K562 (cell line): ENCODE results near the gene TMEM247. TPM values are rescaled to one million over a fixed set of nuclear protein-coding genes. Genes with fewer than 3 reads are reported as not detected.
A peak's percentile ranks its signal among the peaks of the same experiment; 100 is the strongest.

Source experiments
- BHLHE40 ChIP-seq: IDR thresholded peaks from 2 replicates; pipeline ENCODE4 v1.6.1; 2011; ENCODE audit warnings: low read length, improper control_type of control experiment
- CCNT2 ChIP-seq: IDR thresholded peaks from 2 replicates; pipeline ENCODE4 v1.6.1; 2011; ENCODE audit warnings: borderline replicate concordance, low read depth, mild to moderate bottlenecking, moderate library complexity, mixed read lengths, low read length; ENCODE audit not compliant: insufficient read length; ENCODE audit errors: extremely low read depth
- CEBPG ChIP-seq, 3 experiments: fragments of 200-800 bp in 1 of 3; sonication (Bioruptor generic) in 1 of 3; sonication (generic) in 1 of 3; formaldehyde crosslinking in 1 of 3; IDR thresholded peaks in 2 of 3; conservative IDR thresholded peaks in 1 of 3; 2 replicates each; pipeline versions ENCODE4 v1.6.1 to v1.8.0; 2016 to 2022; ENCODE audit warnings: missing compliant biosample characterization in 2 of 3, missing genetic modification characterization in 2 of 3, mild to moderate bottlenecking in 1 of 3, missing genetic modification reagents in 1 of 3
- CTBP1 ChIP-seq: fragments of 450-650 bp; IDR thresholded peaks from 2 replicates; pipeline ENCODE4 v1.6.1; 2016; ENCODE audit warnings: borderline replicate concordance
- HDAC1 ChIP-seq, 2 experiments: fragments of 450-650 bp; IDR thresholded peaks; 2 replicates each; pipeline ENCODE4 v1.6.1; 2016 to 2017; ENCODE audit warnings: inconsistent platforms in 1 of 2, mild to moderate bottlenecking in 1 of 2, moderate library complexity in 1 of 2
- HMGN3 ChIP-seq: IDR thresholded peaks from 2 replicates; pipeline ENCODE4 v1.6.1; 2011; ENCODE audit warnings: borderline replicate concordance, low read depth, mild to moderate bottlenecking, mixed read lengths, low read length; ENCODE audit not compliant: insufficient read length; ENCODE audit errors: extremely low read depth
- KDM4B ChIP-seq, 2 experiments: fragments of 450-650 bp in 1 of 2; sonication (generic) in 1 of 2; IDR thresholded peaks; 2 replicates each; pipeline ENCODE4 v1.6.1; 2016 to 2017; ENCODE audit warnings: borderline replicate concordance in 2 of 2, antibody characterized with exemption in 1 of 2, low read depth in 1 of 2, mild to moderate bottlenecking in 1 of 2
- MEIS2 ChIP-seq: fragments of 450-650 bp; IDR thresholded peaks from 2 replicates; pipeline ENCODE4 v1.6.1; 2014; ENCODE audit warnings: mild to moderate bottlenecking; ENCODE audit not compliant: partially characterized antibody
- NCOR1 ChIP-seq: fragments of 450-650 bp; IDR thresholded peaks from 2 replicates; pipeline ENCODE4 v1.6.1; 2016; ENCODE audit warnings: mild to moderate bottlenecking, moderate library complexity
- PHTF2 ChIP-seq: fragments of 250-450 bp; sonication (Bioruptor Pico); IDR thresholded peaks from 2 replicates; pipeline ENCODE4 v1.5.0; 2021; ENCODE audit warnings: mild to moderate bottlenecking
- PURB ChIP-seq: sonication (generic); formaldehyde crosslinking; IDR thresholded peaks from 2 replicates; pipeline ENCODE4 v1.9.0; 2021; ENCODE audit warnings: low read depth, mild to moderate bottlenecking, missing genetic modification reagents
- RFX1 ChIP-seq: fragments of 450-650 bp; IDR thresholded peaks from 2 replicates; pipeline ENCODE4 v1.6.1; 2016; ENCODE audit warnings: mild to moderate bottlenecking, moderate library complexity
- SMAD2 ChIP-seq: fragments of 150-350 bp; IDR thresholded peaks from 2 replicates; pipeline ENCODE4 v1.6.1; 2014; ENCODE audit warnings: low read depth, mild to moderate bottlenecking, low read length
- SMARCA4 ChIP-seq: fragments of 450-650 bp; IDR thresholded peaks from 2 replicates; pipeline ENCODE4 v1.6.1; 2016
- SMARCE1 ChIP-seq: fragments of 450-650 bp; IDR thresholded peaks from 2 replicates; pipeline ENCODE4 v1.7.1; 2016; ENCODE audit warnings: mild to moderate bottlenecking
- TAF7 ChIP-seq: fragments of 450-650 bp; IDR thresholded peaks from 2 replicates; pipeline ENCODE4 v1.6.1; 2016; ENCODE audit warnings: missing genetic modification characterization, missing compliant biosample characterization
- TEAD4 ChIP-seq, 2 experiments: sonication (generic) in 1 of 2; formaldehyde crosslinking in 1 of 2; IDR thresholded peaks; 2 replicates each; pipeline versions ENCODE4 v1.6.1 to v1.8.0; 2012 to 2022; ENCODE audit warnings: borderline replicate concordance in 1 of 2, inconsistent platforms in 1 of 2, low read length in 1 of 2, mild to moderate bottlenecking in 1 of 2, missing genetic modification reagents in 1 of 2
- TRIM24 ChIP-seq, 2 experiments: fragments of 450-650 bp; IDR thresholded peaks; 2 replicates each; pipeline ENCODE4 v1.6.1; 2016
- ZC3H11A ChIP-seq: IDR thresholded peaks from 2 replicates; pipeline ENCODE4 v1.6.1; 2012; ENCODE audit warnings: low read depth, low read length, improper control_type of control experiment
- ZC3H8 ChIP-seq: fragments of 450-650 bp; IDR thresholded peaks from 2 replicates; pipeline ENCODE4 v1.6.1; 2017
- ZNF644 ChIP-seq: fragments of 200-800 bp; sonication (Bioruptor generic); IDR thresholded peaks from 2 replicates; pipeline ENCODE4 v1.6.1; 2016; ENCODE audit warnings: low read depth, missing genetic modification characterization, missing compliant biosample characterization
- ZNF766 ChIP-seq: fragments of 200-800 bp; sonication (Bioruptor generic); conservative IDR thresholded peaks from 2 replicates; pipeline ENCODE4 v1.6.1; 2016; ENCODE audit warnings: missing genetic modification characterization, missing compliant biosample characterization
- polyA plus RNA-seq, 8 experiments: library from polyadenylated mRNA; depleted of rRNA in 4 of 8; stranded (reverse) in 5 of 8; unstranded in 3 of 8; fragments of >200 nt; fragmentation: Nextera tagmentation in 2 of 8; fragmentation: Illumina TruSeq in 1 of 8; extraction: Ambion mirVana in 2 of 8; extraction: Trizol in 1 of 8; gene quantifications; 2 replicates each; pipeline versions ENCODE4 v1.2.1 to v1.2.3, GENCODE V29; 2011 to 2014; ENCODE audit warnings: inconsistent platforms in 1 of 8, missing spikeins in 1 of 8
- total RNA-seq, 7 experiments: library from RNA; depleted of rRNA in 6 of 7; stranded (reverse); fragments of >200 nt in 6 of 7; fragmentation: Illumina TruSeq in 2 of 7; extraction: Trizol in 2 of 7; gene quantifications; 2 replicates each; pipeline versions ENCODE4 v1.2.1 to v1.2.3, GENCODE V29; 2011 to 2021; ENCODE audit warnings: low replicate concordance in 1 of 7
- TF ChIP-seq, protein P1 (sequence below): fragments of 200-800 bp; sonication (Bioruptor generic); IDR thresholded peaks from 2 replicates; pipeline ENCODE4 v1.6.1; 2017; ENCODE audit warnings: missing genetic modification characterization, missing compliant biosample characterization
- TF ChIP-seq, protein P2 (sequence below), 2 experiments: fragments of 450-650 bp in 1 of 2; sonication (generic) in 1 of 2; formaldehyde crosslinking in 1 of 2; IDR thresholded peaks in 1 of 2; conservative IDR thresholded peaks in 1 of 2; 2 replicates each; pipeline versions ENCODE4 v1.6.1 to v1.8.1; 2016 to 2023; ENCODE audit warnings: mild to moderate bottlenecking in 2 of 2, moderate library complexity in 2 of 2, inconsistent platforms in 1 of 2, missing genetic modification reagents in 1 of 2
- TF ChIP-seq, protein P3 (sequence below): fragments of 250-450 bp; sonication (Bioruptor Pico); IDR thresholded peaks from 2 replicates; pipeline ENCODE4 v1.8.0; 2022; ENCODE audit warnings: inconsistent platforms, mild to moderate bottlenecking, moderate library complexity, borderline replicate concordance

Gene TMEM247
- total and polyA plus RNA-seq, 9 of the 15 experiments (the other 6 are each of a cell fraction or from before 2014, with no cell fraction given) = 0.24 to 4.7 (median 3.1) TPM

DNA sequence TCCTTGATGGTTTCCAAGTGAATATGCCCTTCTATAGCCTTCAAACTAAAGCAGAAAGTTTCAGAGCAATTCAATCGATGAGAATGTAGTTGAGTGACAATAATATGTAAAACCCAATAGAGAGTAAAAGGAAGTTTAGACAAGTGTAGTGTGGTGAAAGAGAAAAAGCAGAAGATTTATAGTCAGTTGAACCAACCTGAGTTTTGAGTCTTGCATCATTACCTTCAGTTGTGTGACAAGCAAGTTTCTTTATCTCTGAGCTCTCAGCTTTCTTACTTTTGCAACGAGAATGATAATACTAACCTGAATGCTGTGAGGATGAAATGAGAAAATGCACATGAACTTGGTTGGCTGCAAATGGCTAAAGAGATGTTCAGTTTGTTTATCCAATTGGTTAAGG is 40.6 kb upstream of the TMEM247 start (continued):
- TF ChIP-seq, protein P1, sequence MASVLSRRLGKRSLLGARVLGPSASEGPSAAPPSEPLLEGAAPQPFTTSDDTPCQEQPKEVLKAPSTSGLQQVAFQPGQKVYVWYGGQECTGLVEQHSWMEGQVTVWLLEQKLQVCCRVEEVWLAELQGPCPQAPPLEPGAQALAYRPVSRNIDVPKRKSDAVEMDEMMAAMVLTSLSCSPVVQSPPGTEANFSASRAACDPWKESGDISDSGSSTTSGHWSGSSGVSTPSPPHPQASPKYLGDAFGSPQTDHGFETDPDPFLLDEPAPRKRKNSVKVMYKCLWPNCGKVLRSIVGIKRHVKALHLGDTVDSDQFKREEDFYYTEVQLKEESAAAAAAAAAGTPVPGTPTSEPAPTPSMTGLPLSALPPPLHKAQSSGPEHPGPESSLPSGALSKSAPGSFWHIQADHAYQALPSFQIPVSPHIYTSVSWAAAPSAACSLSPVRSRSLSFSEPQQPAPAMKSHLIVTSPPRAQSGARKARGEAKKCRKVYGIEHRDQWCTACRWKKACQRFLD (CRISPR knock-in tag) = no peak
- TF ChIP-seq SMARCE1 (peak; percentile 31; the same call in 1 of the 2 replicates), TEAD4 (IDR thresholded peaks at IDR 0.05; ENCODE audit: low read length) (peak; percentile 80), TEAD4 (CRISPR knock-in tag; IDR thresholded peaks at IDR 0.05; ENCODE audit: borderline replicate concordance) (no peak), SMARCA4 (peak; percentile 72; the same call in 1 of the 2 replicates), SMAD2 (no peak), ZC3H11A (no peak), CCNT2 (peak; percentile 56), ZC3H8 (no peak), TRIM24 (IDR thresholded peaks at IDR 0.05) (peak; percentile 77 to 78; a peak in 3 of 4 replicates), TAF7 (tag) (no peak), RFX1 (no peak), BHLHE40 (no peak), HMGN3 (no peak), ZNF766 (CRISPR knock-in tag) (peak; percentile 50; the same call in 1 of the 2 replicates), HDAC1 (IDR thresholded peaks at IDR 0.05) (0 out of 4 replicates have a peak, but pooled peaks of 1 of the 2 experiments have one; percentile 13), KDM4B (IDR thresholded peaks at IDR 0.05; ENCODE audit: borderline replicate concordance in 2 of 2, low read depth in 1 of 2) (no peak), NCOR1 (no peak), PURB (CRISPR knock-in tag) (no peak), PHTF2 (no peak), CTBP1 (peak; percentile 67), MEIS2 (peak; percentile 95), ZNF644 (no peak), CEBPG (CRISPR knock-in tag; IDR thresholded peaks at IDR 0.05) (peak; percentile 79), CEBPG (tag; conservative IDR thresholded peaks at IDR 0.05 in 1 of 2, IDR thresholded peaks at IDR 0.05 in 1 of 2) (peak; percentile 92 to 94)
- TF ChIP-seq, protein P2, sequence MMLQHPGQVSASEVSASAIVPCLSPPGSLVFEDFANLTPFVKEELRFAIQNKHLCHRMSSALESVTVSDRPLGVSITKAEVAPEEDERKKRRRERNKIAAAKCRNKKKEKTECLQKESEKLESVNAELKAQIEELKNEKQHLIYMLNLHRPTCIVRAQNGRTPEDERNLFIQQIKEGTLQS (IDR thresholded peaks at IDR 0.05) = peak; percentile 94
- TF ChIP-seq, protein P2 (CRISPR knock-in tag; conservative IDR thresholded peaks at IDR 0.05) = no peak
- TF ChIP-seq, protein P3, sequence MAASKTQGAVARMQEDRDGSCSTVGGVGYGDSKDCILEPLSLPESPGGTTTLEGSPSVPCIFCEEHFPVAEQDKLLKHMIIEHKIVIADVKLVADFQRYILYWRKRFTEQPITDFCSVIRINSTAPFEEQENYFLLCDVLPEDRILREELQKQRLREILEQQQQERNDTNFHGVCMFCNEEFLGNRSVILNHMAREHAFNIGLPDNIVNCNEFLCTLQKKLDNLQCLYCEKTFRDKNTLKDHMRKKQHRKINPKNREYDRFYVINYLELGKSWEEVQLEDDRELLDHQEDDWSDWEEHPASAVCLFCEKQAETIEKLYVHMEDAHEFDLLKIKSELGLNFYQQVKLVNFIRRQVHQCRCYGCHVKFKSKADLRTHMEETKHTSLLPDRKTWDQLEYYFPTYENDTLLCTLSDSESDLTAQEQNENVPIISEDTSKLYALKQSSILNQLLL (CRISPR knock-in tag) = no peak
